ENCODE results near the gene TXNDC8. TPM values are rescaled to one million over a fixed set of nuclear protein-coding genes. Genes with fewer than 3 reads are reported as not detected.

Gene TXNDC8
- total and polyA plus RNA-seq, 2 of the 13 experiments (the other 11 are each of a cell fraction or from before 2014, with no cell fraction given), result not detected

- DNase-seq (ENCODE audit: low spot score) (no peak), FAIRE-seq (no peak), ATAC-seq (no peak)
- in situ Hi-C loops (cut with HindIII; ENCODE audit: extremely low pct_ligation_motif_present, low pct_unique_long_range_greater_than_20kb) (no loop called here), intact Hi-C loops (cut with micrococcal nuclease; ENCODE audit: unreplicated experiment) (no loop called here)
- Histone ChIP-seq H4K20me1 (ENCODE audit: insufficient read depth, low read length) (no peaks in the 10 kb centered on the region), H3K9ac (ENCODE audit: insufficient read depth, low read depth, low read length) (no peak overlapping the region), H3K27me3 (ENCODE audit: control insufficient read depth in 1 of 2, insufficient read depth in 2 of 2, low read length in 2 of 2) (no peaks in the 10 kb centered on the region), H3K9me3 (ENCODE audit: low read length) (no peaks in the 10 kb centered on the region), H3K4me2 (ENCODE audit: low read depth, low read length) (no peak overlapping the region), H3K79me2 (ENCODE audit: insufficient read depth, low read length) (no peaks in the 10 kb centered on the region), H3K27ac (ENCODE audit: extremely low read length, insufficient read depth, low read length) (no peak overlapping the region), H3K4me3 (replicated peaks in 1 of 3; ENCODE audit: insufficient read depth in 1 of 3, low read depth in 2 of 3, low read length in 3 of 3) (no peak overlapping the region), H3K4me1 (ENCODE audit: insufficient read depth, low read length) (no peaks in the 10 kb centered on the region), H2AFZ (ENCODE audit: low read length) (no peak overlapping the region), H3K36me3 (replicated peaks in 1 of 2; ENCODE audit: control insufficient read depth in 1 of 2, insufficient read depth in 2 of 2, low read length in 2 of 2) (no peaks in the 10 kb centered on the region)
- no TSS peak for BruUV-seq (replicated peaks)
- ChIA-PET POLR2A (no interaction called here), CTCF (ENCODE audit: low intra/inter-chr PET ratio, low total read pairs) (no interaction called here)
- TF ChIP-seq MZF1 (CRISPR knock-in tag; IDR thresholded peaks at IDR 0.05; ENCODE audit: borderline replicate concordance), result no peak
- 80% methylated on average over 4 of the region's 4 CpGs for WGBS (ENCODE audit: low lambda C conversion rate)
These were observed 3.5 kb downstream of the TXNDC8 start for GRCh38 chr9:110334183-110334582.

GRCh38 chr9:110332766-110333165, 4.9 kb downstream of the TXNDC8 start:
- Histone ChIP-seq H3K36me3 (replicated peaks in 1 of 2; ENCODE audit: control insufficient read depth in 1 of 2, insufficient read depth in 2 of 2, low read length in 2 of 2) (no peaks in the 10 kb centered on the region), H3K4me3 (replicated peaks in 1 of 3; ENCODE audit: insufficient read depth in 1 of 3, low read depth in 2 of 3, low read length in 3 of 3) (no peak overlapping the region), H3K4me1 (ENCODE audit: insufficient read depth, low read length) (no peaks in the 10 kb centered on the region), H3K79me2 (ENCODE audit: insufficient read depth, low read length) (no peaks in the 10 kb centered on the region), H3K9me3 (ENCODE audit: low read length) (no peaks in the 10 kb centered on the region), H3K9ac (ENCODE audit: insufficient read depth, low read depth, low read length) (no peak overlapping the region), H2AFZ (ENCODE audit: low read length) (no peak overlapping the region), H3K27ac (ENCODE audit: extremely low read length, insufficient read depth, low read length) (no peak overlapping the region), H3K27me3 (ENCODE audit: control insufficient read depth in 1 of 2, insufficient read depth in 2 of 2, low read length in 2 of 2) (no peaks in the 10 kb centered on the region), H3K4me2 (ENCODE audit: low read depth, low read length) (no peak overlapping the region), H4K20me1 (ENCODE audit: insufficient read depth, low read length) (no peaks in the 10 kb centered on the region)
- intact Hi-C loops (cut with micrococcal nuclease; ENCODE audit: unreplicated experiment) (no loop called here), in situ Hi-C loops (cut with HindIII; ENCODE audit: extremely low pct_ligation_motif_present, low pct_unique_long_range_greater_than_20kb) (no loop called here)
- 52% methylated on average over 3 of the region's 3 CpGs for WGBS (ENCODE audit: low lambda C conversion rate)
- no peak for DNase-seq (ENCODE audit: low spot score)
- ChIA-PET CTCF (ENCODE audit: low intra/inter-chr PET ratio, low total read pairs) (no interaction called here), POLR2A (no interaction called here)
- BruUV-seq (replicated peaks), result no TSS peak
- no peak for FAIRE-seq
- TF ChIP-seq THAP11 (CRISPR knock-in tag; IDR thresholded peaks at IDR 0.05) (no peak), JDP2 (CRISPR knock-in tag; IDR thresholded peaks at IDR 0.05; ENCODE audit: borderline replicate concordance) (no peak), TAF15 (IDR thresholded peaks at IDR 0.05; ENCODE audit: low read depth, low read length, poor library complexity, severe bottlenecking) (no peak), BHLHE40 (IDR thresholded peaks at IDR 0.05; ENCODE audit: low read length) (no peak), ZBTB3 (CRISPR knock-in tag; IDR thresholded peaks at IDR 0.05; ENCODE audit: borderline replicate concordance, low read depth) (no peak), NCOA1 (CRISPR knock-in tag; IDR thresholded peaks at IDR 0.05) (no peak), ZNF703 (CRISPR knock-in tag; IDR thresholded peaks at IDR 0.05; ENCODE audit: borderline replicate concordance) (no peak), TARDBP (CRISPR knock-in tag; IDR thresholded peaks at IDR 0.05) (no peak), HMG20A (CRISPR knock-in tag; IDR thresholded peaks at IDR 0.05; ENCODE audit: borderline replicate concordance) (no peak), MIER3 (CRISPR knock-in tag; IDR thresholded peaks at IDR 0.05; ENCODE audit: borderline replicate concordance) (no peak), RBFOX2 (IDR thresholded peaks at IDR 0.05; ENCODE audit: low read depth, low read length) (no peak), MAZ (IDR thresholded peaks at IDR 0.05; ENCODE audit: borderline replicate concordance, low read depth, low read length) (no peak), MAZ (CRISPR knock-in tag; IDR thresholded peaks at IDR 0.05; ENCODE audit: low read depth) (no peak)
- ATAC-seq, result no peak

Data from HepG2 (cell line).